RPMI7951 (cell line): Measurements from ENCODE around the gene OR2F1. TPM values are rescaled to one million over a fixed set of nuclear protein-coding genes. Genes with fewer than 3 reads are reported as not detected.
A peak's percentile ranks its signal among the peaks of the same experiment; 100 is the strongest.

Experiments used
- DNase-seq: peaks from one replicate; pipeline ENCODE4 v3.0.0-alpha.2; 2012; ENCODE audit warnings: low read depth
- total RNA-seq: library from RNA; depleted of rRNA; stranded (reverse); fragments of >200 nt; shearing (Covaris generic); gene quantifications from 2 replicates; pipeline ENCODE4 v1.2.3, GENCODE V29; 2014

OR2F1 gene
- total RNA-seq, 1 experiment from 2014 or later, result not detected

GRCh38 chr7:143954135-143954534, 509 bp upstream of the OR2F1 start:
- no peak for DNase-seq

GRCh38 chr7:143958781-143959180, 4.1 kb downstream of the OR2F1 start:
- DNase-seq, result no peak

GRCh38 chr7:143960813-143961610, 6.4 kb downstream of the OR2F1 start:
- no peak for DNase-seq

GRCh38 chr7:143965280-143965679, 10.6 kb downstream of the OR2F1 start:
- DNase-seq, result no peak

- no peak for DNase-seq
These were observed 12.8 kb downstream of the OR2F1 start for GRCh38 chr7:143967398-143967797.

GRCh38 chr7:143973870-143974416, 19.3 kb downstream of the OR2F1 start:
- no peak for DNase-seq

- no peak for DNase-seq
These were observed 19.8 kb downstream of the OR2F1 start for GRCh38 chr7:143974459-143974858.

- no peak for DNase-seq
These were observed 21.0 kb downstream of the OR2F1 start for GRCh38 chr7:143975617-143976016.

GRCh38 chr7:143978585-143978984, 23.9 kb downstream of the OR2F1 start:
- DNase-seq, result no peak

GRCh38 chr7:143979359-143979758, 24.7 kb downstream of the OR2F1 start:
- DNase-seq, result peak; percentile 77

- DNase-seq, result no peak
These were observed 25.4 kb downstream of the OR2F1 start for GRCh38 chr7:143979998-143980397.

GRCh38 chr7:143980746-143981510, 26.3 kb downstream of the OR2F1 start:
- DNase-seq, result no peak

GRCh38 chr7:143983960-143984359, 29.3 kb downstream of the OR2F1 start:
- no peak for DNase-seq

GRCh38 chr7:143987513-143987912, 32.9 kb downstream of the OR2F1 start:
- DNase-seq, result no peak

- no peak for DNase-seq
These were observed 34.5 kb downstream of the OR2F1 start for GRCh38 chr7:143988976-143989745.

- no peak for DNase-seq
These were observed 38.0 kb downstream of the OR2F1 start for GRCh38 chr7:143992670-143993069.

GRCh38 chr7:143993924-143994323, 39.3 kb downstream of the OR2F1 start:
- DNase-seq, result no peak

GRCh38 chr7:144000020-144000419, 45.4 kb downstream of the OR2F1 start, which contains the start of gene OR6B1:
Gene OR6B1 (plus strand): TSS chr7:144000320. CDS start chr7:144003997, 3,677 bp downstream.
- DNase-seq, result no peak

- DNase-seq, result no peak
These were observed 46.9 kb downstream of the OR2F1 start for GRCh38 chr7:144001543-144001942.

GRCh38 chr7:144004703-144005102, 50.1 kb downstream of the OR2F1 start:
- DNase-seq, result no peak

- DNase-seq, result no peak
These were observed 51.5 kb downstream of the OR2F1 start for GRCh38 chr7:144006029-144006691.
